GM23248 (cell line): Measurements from ENCODE around the gene DUXA.

Source experiments
- EZH2 ChIP-seq: fragments of 200-600 bp; sonication (generic); IDR thresholded peaks from 2 replicates; pipeline ENCODE4 v1.6.1; 2018; ENCODE audit warnings: antibody characterized with exemption, mild to moderate bottlenecking; ENCODE audit not compliant: insufficient read depth, poor library complexity, severe bottlenecking
- EZH2phosphoT487 ChIP-seq: fragments of 200-600 bp; sonication (generic); IDR thresholded peaks from 2 replicates; pipeline ENCODE4 v1.6.1; 2018; ENCODE audit warnings: antibody characterized with exemption, moderate library complexity, mild to moderate bottlenecking, low read depth; ENCODE audit not compliant: insufficient read depth

- TF ChIP-seq EZH2 (no peak), EZH2phosphoT487 (no peak)
Observed at GRCh38 chr19:57106722-57107235, 60.5 kb downstream of the DUXA start.
